ENCODE results near the gene MYO15A.
A peak's percentile ranks its signal among the peaks of the same experiment; 100 is the strongest.

MYO15A gene

DNA sequence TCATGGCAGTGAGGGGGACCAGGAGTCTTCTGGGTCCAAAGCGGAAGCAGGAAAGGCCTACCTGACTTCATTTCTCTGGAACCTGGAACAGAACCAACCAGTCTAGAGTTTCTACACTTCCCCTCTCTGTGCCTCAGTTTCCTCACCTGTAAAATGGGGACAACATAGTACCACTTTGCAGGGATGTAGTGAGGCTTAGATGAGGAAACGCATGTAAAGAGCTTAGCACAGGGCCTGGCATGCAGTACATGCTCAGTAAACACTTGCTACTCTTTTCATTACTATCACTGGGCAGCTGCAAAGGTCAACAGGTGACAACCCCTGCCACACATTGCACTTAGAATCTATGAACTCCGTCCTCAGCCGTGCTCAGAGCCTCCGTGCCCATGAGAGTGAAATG lies 24.2 kb downstream of the MYO15A start:
- no peak for DNase-seq

DNA sequence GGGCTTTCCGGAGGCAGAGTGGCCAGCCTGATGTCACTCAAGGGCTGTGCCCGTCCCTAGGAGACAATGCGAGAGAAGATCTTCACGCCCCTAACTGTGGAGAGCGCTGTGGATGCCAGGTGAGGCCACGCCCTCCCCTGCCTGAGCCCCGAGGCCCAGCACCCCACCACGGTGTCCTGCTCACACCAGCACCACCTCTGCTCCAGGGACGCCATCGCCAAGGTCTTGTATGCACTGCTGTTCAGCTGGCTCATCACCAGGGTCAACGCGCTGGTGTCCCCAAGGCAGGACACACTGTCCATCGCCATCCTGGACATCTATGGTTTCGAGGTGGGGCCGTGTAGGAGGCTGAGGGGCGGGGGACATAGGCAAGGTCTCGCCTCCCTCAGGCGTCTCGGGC lies 27.8 kb downstream of the MYO15A start:
- DNase-seq, result no peak

DNA sequence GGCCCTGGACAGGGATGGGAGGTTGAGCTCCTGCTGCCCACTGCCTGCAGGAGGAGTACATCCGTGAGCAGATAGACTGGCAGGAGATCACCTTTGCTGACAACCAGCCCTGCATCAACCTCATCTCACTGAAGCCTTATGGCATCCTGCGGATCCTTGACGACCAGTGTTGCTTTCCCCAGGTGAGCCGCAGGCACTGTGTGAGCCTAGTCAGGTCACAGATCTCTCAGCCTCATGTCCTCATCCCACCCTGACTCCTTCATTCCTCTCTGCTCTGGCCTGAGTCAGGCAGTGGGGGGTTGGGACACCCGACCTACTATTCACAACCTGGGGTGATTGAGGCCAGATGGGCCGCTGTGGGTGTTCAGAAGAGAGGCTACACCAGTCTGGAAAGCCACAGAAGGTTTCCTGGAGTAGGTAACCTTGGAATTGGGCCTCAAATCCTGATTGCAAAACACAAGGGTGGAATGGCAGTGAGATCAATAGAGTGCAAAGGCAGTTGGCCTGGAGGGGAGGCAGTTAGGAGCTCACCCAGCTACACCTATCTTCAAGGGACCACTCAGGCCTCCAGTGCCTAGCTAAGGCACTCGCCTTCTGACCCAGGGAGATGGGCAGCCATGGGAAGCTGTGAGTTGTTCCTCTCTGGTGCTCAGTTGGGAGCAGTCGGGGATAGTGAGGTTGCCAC lies 29.7 kb downstream of the MYO15A start:
- no peak for DNase-seq

DNA sequence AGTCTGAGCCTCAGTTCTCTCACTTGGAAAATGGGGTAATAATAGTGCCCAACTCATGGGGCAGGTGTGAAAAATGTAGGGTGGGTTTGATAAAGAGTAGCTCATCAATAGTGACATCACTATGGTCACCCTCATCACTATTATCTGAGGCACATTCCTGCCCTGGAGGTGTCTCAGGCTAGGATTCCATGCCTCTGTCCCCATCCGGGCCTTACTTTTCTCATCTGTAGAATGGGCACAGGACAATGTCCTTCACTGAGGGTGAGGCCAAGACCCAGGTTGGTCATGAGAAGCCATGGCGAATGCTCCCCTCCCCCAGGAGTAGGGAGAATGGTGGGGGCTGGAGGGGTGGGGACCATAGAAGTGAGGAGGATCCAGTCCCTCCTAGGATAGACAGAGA lies 30.5 kb downstream of the MYO15A start:
- no peak for DNase-seq

DNA sequence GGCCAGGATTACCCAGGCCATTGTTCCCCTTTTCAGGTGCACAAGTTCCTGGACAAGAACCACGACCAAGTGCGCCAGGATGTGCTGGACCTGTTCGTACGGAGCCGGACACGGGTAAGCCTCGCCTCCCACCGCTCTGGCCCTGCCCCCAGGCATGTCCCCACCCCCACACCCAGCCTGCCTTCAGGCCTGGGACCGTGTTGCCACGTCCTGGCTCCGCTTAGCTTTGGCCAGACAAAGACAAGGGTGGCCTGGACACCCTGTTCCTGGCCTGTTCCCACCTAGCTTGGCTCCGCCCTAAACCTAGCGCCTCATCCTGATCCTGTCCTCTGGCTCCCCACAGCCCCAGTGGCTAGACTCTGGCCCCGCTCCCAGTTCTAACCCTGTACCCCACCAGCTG lies 30.9 kb downstream of the MYO15A start:
- no peak for DNase-seq

DNA sequence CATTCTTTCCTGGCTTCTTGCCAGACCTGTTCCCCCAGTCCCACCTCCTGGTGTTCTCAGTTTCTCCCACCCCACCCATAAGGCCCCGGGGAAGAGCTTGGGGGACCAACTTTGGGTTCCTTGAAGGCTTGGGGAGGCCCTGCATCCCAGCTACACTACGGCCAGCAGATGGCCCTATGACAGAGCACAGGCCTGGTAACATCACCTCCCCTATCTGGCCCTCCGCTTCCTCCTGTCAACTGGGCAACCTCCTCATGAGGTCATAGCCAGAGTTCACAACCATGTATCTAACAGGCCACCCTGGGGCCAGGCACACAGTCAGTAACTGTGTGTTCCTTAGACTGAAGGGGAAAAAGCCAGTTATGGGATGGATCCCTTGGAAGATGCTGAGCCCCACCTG lies 31.4 kb downstream of the MYO15A start:
- DNase-seq, result no peak

DNA sequence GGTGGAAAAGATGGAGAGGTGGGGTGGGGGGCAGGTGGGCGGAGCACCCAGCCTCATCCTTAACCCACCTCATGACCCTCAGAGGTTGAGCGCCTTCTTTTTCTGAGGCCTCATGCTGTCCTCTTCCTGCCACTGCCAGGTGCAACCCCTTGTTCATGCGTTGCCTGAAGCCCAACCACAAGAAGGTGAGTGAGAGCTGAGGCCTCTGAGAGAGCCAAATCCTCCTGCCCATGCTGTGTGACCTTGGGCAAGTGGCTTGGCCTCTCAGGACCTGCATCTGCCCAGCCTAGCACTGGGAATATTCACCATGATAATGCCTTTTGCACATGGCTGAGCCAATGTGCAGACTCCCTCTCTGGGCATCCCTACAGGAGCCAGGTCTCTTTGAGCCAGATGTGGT lies 32.1 kb downstream of the MYO15A start:
- DNase-seq, result no peak

DNA sequence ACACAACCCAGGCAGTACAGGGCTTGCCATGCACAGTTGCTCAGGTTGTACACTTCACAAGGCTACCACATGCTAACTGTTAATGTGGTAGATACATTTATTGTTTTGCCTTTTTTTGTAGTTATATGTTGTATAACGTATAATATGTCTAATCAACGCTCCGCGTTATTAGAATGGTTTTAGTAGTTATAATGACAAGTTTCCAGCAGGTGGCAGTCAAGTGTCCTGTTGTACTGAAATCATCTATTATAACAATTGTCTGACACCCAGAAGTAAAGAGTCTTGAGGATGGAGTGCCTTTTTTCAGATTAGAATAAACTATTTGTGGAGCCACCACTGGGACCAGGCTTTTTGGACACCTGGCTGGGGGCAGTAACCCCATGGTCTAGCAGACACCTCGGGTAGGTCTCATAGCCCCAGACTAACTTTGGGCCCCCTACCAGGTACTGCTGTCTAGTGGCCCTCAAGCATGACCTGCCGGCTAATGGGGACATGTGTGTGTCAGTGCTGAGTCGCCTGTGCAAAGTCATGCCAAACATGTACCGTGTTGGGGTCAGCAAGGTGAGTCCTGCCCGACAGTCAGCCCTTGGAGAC lies 32.8 kb downstream of the MYO15A start:
- no peak for DNase-seq

DNA sequence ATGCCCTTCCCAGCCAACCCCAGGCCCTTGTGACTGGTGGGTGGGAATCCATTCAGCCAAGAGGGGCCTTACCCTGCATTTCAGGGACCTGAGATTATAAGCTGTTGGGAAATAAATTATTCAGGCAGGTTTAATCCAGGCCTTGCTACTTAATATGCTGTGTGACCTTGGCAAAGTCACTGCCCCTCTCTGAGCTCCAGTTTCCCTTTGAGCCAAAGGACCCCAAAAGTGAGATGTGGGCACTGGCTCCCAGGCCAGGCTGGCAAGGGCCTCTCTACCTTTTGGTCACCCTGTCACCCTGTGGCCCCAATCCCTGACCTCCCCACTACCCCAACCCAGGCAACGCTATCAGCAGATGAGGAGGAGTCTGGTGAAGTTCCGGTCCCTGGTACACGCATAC lies 33.9 kb downstream of the MYO15A start:
- DNase-seq, result no peak

DNA sequence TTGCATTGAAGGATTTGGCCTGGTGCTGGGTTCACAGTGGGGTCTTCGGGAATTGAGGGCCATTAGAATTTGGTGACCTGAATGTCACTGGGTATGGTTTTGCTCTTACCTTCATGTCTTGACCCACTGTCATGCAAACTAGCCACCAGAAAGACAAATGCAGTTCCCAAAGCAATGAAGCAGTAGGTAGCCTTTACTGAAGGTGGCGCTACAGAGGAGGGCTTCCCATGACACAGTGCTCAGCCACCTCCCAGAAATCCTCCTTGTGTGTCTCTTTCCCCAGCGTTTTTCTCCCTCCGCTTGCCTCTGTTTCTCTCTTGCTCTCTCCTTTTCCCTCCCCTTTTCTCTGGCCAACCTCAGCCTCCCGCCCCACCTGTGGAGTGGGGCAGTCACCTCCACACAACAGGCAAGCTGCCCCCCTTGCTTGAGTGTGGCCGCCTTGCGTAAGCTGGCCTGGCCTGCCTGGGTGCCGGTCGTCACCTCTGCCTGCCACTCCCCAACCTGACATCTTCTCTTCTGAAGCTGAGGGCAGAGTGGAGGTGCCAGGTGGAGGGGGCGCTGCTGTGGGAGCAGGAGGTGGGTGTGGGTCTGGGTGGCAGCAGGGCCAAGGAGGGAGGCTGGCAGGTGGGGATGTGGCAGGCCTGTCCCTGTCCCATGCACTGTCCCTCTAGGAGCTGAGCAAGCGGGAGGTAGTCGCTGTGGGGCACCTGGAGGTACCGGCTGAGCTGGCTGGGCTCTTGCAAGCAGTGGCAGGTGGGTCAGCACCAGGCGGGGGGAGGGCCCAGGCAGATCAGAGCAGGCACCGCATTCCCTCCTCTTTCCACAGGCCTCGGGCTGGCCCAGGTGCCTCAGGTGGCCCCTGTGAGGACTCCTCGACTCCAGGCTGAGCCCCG lies 34.7 kb downstream of the MYO15A start:
- DNase-seq, result no peak

DNA sequence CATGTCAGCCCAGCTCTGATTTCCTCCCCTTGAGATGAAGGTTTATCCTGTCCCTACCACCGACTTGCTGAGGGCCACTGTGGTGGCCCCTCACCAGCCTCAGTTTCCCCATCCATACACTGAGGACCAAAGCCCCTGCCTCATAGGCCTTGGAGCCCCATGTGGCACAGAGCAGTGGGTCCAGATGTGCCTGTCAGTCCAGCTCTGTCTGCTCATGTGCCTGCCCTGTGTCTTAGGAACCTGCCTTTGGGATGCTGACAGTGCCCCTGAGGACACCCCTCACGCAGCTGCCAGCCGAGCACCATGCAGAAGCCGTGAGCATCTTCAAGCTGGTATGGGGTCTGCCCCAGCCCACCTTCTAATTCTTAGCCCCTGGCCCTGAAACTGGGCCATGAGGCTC lies 35.7 kb downstream of the MYO15A start:
- no peak for DNase-seq

DNA sequence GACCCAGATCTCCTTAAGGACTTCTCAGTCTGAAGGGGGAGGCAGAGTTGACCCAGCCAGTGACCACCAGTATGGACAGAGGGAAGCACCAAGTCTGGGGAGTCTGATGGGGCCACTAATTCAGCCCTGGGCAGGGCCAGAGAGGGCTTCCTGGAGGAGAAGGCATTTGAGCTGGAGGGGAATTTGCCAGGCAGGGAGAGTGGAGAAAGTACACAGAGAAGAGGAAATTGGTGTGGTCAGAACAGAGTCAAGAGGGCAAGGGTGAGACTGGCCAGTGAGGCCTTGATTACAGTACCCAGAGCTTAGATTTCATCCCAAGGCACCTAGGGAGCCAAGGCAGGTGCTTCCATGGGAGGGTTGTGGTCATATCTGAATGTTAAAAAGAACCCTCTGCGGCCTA lies 36.3 kb downstream of the MYO15A start:
- DNase-seq, result no peak

DNA sequence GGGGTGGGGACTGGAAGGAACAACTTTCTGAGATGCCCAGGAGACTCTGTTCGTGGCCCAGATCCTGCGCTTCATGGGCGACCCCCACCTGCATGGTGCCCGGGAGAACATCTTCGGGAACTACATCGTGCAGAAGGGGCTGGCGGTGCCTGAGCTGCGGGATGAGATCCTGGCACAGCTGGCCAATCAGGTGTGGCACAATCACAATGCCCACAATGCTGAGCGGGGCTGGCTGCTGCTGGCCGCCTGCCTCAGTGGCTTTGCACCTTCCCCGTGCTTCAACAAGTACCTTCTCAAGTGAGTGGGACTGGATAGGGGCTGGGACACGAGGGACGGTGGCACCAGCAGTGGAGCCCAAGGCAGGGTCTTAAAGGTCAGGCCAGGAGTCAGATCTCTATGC lies 37.3 kb downstream of the MYO15A start:
- DNase-seq, result no peak

DNA sequence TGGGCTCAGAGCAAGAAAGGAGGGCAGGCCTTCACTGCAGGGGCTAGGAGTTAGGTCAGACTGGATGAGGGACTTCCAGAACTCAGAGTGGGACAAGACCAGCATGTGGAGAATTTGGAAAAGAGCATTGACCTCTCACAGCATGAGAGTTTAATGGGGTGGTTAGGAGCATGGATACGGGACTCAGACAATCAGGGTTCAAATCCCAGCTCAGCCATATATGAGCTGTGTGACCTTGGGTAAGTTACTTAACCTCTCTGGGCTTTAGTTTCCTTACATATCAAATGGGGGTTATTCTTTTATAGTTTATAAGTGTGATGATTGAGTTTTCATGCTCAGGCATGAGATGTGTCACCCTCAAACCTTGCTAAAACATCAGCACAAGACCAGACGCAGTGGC lies 37.7 kb downstream of the MYO15A start:
- DNase-seq, result no peak

DNA sequence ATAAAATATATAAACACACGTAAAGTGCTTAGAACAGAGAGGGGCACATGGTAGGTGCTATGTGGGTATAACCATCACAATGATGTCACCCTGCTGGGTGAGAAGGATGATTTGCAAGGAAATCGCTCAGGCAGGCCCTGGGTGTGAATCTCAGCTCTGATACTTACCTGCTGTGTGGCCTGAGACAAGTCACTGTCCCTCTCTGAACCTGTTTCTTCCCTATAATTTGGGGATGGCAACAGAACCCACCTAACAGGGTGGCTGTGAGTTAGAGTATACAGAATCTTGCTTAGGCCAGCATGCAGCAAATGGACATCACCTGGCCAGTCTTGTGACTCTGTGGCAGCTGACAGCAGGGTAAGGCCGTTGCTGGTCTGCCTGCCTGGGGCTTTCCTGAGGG lies 38.4 kb downstream of the MYO15A start:
- no peak for DNase-seq

DNA sequence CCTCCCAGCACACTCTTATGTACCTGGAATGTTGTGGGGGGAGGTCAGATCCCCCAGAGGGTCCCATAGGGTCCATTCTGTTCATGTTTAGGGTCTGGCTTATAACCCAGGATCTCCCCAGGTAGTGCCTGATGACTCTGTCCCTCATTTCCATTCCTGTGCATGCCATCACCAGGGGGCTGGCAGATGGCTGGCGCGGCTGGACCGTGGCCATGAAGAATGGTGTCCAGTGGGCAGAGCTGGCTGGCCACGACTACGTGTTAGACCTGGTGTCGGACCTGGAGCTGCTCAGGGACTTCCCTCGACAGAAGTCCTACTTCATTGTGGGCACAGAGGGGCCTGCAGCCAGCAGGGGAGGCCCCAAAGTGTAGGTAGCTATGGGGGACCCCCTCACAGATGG lies 40.0 kb downstream of the MYO15A start:
- DNase-seq, result no peak

DNA sequence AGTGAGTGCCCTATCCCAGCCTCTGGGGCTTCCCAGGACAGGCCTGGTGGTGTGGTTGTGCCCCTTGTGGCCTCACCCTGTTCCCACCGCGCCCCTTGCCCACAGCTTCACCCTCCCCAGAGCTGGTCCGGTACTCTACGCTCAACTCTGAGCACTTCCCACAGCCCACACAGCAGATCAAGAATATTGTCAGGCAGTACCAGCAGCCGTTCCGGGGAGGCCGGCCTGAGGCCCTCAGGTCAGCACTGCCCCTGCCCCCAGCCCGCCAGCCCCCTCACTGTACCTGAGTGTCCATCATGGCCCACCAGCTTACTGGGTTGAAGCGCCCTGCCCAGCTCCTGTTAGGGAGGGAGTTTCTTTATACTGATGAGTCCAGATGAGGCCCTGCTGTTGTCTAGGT lies 42.7 kb downstream of the MYO15A start:
- no peak for DNase-seq

DNA sequence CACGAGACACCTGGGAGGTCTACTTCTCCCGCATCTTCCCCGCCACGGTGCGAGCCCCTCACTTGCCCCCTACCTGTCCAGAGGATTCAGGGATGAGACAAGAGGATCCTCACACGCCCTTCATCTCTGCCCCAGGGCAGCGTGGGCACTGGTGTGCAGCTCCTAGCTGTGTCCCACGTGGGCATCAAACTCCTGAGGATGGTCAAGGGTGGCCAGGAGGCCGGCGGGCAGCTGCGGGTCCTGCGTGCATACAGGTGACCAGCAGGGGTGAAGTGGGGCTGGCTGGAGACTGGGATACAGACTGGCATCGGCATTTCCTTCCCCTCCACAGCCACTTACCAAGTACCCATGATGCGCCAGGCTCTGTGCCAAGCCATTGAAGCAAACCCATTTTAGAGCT lies 46.6 kb downstream of the MYO15A start:
- DNase-seq, result no peak

DNA sequence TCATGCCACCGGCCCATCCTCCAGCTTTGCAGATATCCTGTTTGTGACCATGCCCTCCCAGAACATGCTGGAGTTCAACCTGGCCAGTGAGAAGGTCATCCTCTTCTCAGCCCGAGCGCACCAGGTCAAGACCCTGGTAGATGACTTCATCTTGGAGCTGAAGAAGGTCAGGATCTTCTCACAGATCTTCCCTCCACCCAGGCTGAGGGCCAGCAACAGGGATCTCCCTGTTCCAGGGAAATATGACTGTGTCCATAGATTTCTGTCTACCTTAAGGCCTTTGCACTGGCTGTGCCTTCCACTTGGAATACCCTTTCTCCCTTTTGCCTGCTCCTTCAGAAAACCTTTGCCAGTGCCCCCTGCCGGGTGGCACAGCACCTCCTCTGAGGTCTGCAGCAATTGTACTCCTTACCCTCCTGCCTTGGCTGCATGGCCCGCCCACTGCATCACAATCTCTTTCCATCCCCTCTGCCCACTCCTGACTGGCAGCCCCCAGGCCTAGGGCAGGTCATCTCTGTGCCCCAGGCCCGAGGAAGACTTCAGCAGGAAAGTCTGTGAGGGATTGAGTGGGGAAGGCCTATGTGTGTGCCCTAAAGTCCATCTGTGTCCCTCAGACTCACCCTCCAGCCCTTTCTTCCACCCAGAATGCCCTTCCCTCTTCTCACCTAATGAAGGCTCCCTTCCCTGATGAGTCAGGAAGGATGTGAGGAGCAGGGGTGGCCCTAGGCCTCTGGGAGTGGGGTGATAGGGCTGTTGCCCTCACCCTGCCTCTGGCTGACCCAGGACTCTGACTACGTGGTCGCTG lies 47.8 kb downstream of the MYO15A start:
- DNase-seq, result no peak

DNA sequence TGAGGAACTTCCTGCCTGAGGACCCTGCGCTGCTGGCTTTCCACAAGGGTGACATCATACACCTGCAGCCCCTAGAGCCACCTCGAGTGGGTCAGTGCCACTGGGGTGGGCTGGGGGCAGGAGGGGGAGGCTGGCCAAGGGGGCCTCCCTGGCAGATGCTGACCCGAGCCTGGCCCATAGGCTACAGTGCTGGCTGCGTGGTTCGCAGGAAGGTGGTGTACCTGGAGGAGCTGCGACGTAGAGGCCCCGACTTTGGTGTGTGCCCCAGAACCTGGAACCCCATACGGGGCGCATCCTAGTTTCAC lies 48.4 kb downstream of the MYO15A start:
- no peak for DNase-seq

DNA sequence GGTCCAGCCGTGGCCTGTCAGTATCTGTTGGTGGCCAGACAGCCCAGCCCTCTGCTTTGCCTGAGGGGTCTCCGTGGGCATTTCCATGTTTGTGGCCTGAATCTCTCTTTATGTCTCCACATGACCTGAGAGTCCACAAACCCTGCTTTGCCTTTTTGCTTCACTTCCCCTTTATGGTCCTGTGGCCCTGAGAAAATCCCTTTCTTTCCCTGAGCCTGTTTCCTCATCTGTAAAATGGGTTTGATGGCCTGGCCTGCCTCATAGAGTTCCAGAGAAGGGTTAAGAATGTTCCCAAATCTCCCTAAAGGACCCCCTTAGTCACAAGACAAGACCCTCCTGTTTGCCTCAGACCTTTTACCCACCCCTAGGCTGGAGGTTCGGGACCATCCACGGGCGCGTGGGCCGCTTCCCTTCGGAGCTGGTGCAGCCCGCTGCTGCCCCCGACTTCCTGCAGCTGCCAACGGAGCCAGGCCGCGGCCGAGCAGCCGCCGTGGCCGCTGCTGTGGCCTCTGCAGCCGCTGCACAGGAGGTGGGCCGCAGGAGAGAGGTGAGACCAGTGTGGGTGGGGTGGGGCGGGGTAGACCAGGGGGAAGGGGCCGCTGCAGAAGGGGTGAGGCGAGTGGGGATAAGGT lies 48.9 kb downstream of the MYO15A start:
- DNase-seq, result no peak

DNA sequence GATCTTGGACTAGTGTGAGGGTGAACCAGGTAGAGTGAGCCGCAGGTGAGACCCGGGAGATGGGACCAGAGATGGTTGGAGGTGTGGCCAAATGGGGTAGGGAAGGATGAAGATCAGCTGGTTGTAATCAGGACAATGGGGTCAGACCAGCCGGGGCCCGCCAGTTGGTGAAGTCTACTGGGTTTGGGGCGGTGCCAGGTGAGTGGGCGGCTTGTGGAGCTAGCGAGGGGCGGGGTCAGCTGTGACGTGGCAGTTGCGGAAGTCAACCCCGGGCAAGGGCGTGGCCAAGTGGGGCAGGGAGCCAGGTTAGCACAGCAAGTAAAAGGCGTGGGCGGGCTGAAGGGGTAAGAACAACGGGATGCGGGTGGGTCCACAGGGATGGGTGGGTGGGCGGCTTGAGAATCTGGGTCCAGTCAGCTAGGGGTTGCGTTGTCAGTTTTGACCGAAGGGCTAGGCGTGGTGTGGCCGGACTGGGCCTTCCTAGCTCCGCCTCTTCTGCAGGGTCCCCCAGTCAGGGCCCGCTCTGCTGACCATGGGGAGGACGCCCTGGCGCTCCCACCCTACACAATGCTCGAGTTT lies 49.6 kb downstream of the MYO15A start:
- DNase-seq, result peak; percentile 91
